HepG2 (cell line): Measurements from ENCODE around the gene NDUFS1. TPM values are rescaled to one million over a fixed set of nuclear protein-coding genes. Genes with fewer than 3 reads are reported as not detected.

ENCODE experiments used
- ATAC-seq: fragments of 200-7000 bp; cut with Tn5 transposase; 3 replicates; pipeline ENCODE4 v1.9.1; 2020; ENCODE audit warnings: mild to moderate bottlenecking, moderate library complexity
- BruUV-seq: library from RNA; stranded (reverse); fragments of 400-500 nt; replicated peaks from 2 replicates; lab custom pipeline; 2021; lab: Mats Ljungman, UMichigan
- CTCF ChIA-PET: fragments of 300-600 bp; formaldehyde crosslinking; extraction: SDS; loops from one replicate; lab custom pipeline; 2021; ENCODE audit warnings: low total read pairs, inconsistent platforms, low intra/inter-chr PET ratio; lab: Yijun Ruan, JAX
- POLR2A ChIA-PET: fragments of 350-600 bp; sonication (Branson Sonifier 250); formaldehyde crosslinking; loops from one replicate; lab custom pipeline; 2020; ENCODE audit warnings: antibody characterized with exemption, inconsistent platforms; lab: Yijun Ruan, JAX
- DNase-seq: peaks from one replicate; pipeline ENCODE4 v3.0.0-alpha.2; 2015; ENCODE audit warnings: low spot score
- FAIRE-seq: peaks from 3 replicates; lab custom pipeline; 2011; peaks lifted over from hg19 to GRCh38; lab: Jason Lieb, UNC
- H2AFZ ChIP-seq: one replicate; pipeline ENCODE4 v1.6.1; 2011; ENCODE audit warnings: low read length, inconsistent platforms
- H3K27ac ChIP-seq: fragments of 300-600 bp; 3 replicates; pipeline ENCODE4 v1.8.0; 2011; ENCODE audit warnings: mixed run types, mild to moderate bottlenecking, mixed read lengths, low read length, inconsistent platforms; ENCODE audit not compliant: insufficient read depth; ENCODE audit errors: extremely low read length
- H3K27me3 ChIP-seq, 2 experiments: fragments of 200-600 bp in 1 of 2; 2 replicates in 1 of 2; 3 replicates in 1 of 2; pipeline versions ENCODE4 v1.6.0 to v1.8.0; 2011; ENCODE audit warnings: low read length in 2 of 2, mild to moderate bottlenecking in 2 of 2, moderate library complexity in 2 of 2, inconsistent platforms in 1 of 2; ENCODE audit not compliant: insufficient read depth in 2 of 2, control insufficient read depth in 1 of 2
- H3K36me3 ChIP-seq, 2 experiments: fragments of 200-600 bp in 1 of 2; replicated peaks in 1 of 2; 2 replicates in 1 of 2; 3 replicates in 1 of 2; pipeline versions ENCODE4 v1.5.1 to v1.8.0; 2011; ENCODE audit warnings: low read length in 2 of 2, inconsistent platforms in 1 of 2; ENCODE audit not compliant: insufficient read depth in 2 of 2, control insufficient read depth in 1 of 2
- H3K4me1 ChIP-seq: 2 replicates; pipeline ENCODE4 v1.5.1; 2012; ENCODE audit warnings: low read length, inconsistent platforms; ENCODE audit not compliant: insufficient read depth
- H3K4me2 ChIP-seq: 2 replicates; pipeline ENCODE4 v1.6.0; 2011; ENCODE audit warnings: low read depth, low read length, inconsistent platforms
- H3K4me3 ChIP-seq, 3 experiments: fragments of 200-600 bp in 1 of 3; sonication (generic), shearing (Covaris generic) in 1 of 3; replicated peaks in 1 of 3; 2 replicates each; pipeline ENCODE4 v1.5.1; 2011 to 2016; ENCODE audit warnings: low read length in 3 of 3, inconsistent platforms in 2 of 3, low read depth in 2 of 3, mild to moderate bottlenecking in 2 of 3, control low read depth in 1 of 3, mixed read lengths in 1 of 3; ENCODE audit not compliant: insufficient read depth in 1 of 3
- H3K79me2 ChIP-seq: one replicate; pipeline ENCODE4 v1.6.1; 2011; ENCODE audit warnings: low read length, inconsistent platforms; ENCODE audit not compliant: insufficient read depth
- H3K9ac ChIP-seq: 2 replicates; pipeline ENCODE4 v1.6.0; 2011; ENCODE audit warnings: mild to moderate bottlenecking, low read depth, low read length, inconsistent platforms; ENCODE audit not compliant: insufficient read depth
- H3K9me3 ChIP-seq: 2 replicates; pipeline ENCODE4 v1.5.1; 2012; ENCODE audit warnings: mild to moderate bottlenecking, low read length
- H4K20me1 ChIP-seq: 2 replicates; pipeline ENCODE4 v1.6.0; 2011; ENCODE audit warnings: inconsistent platforms, mild to moderate bottlenecking, low read length, moderate library complexity; ENCODE audit not compliant: insufficient read depth
- ATF1 ChIP-seq: IDR thresholded peaks from 2 replicates; pipeline ENCODE4 v1.6.1; 2016; ENCODE audit warnings: mild to moderate bottlenecking, control low read depth
- FOXK2 ChIP-seq: fragments of 450-650 bp; IDR thresholded peaks from 2 replicates; pipeline ENCODE4 v1.6.1; 2016
- KDM1A ChIP-seq: IDR thresholded peaks from 2 replicates; pipeline ENCODE4 v1.6.1; 2016; ENCODE audit warnings: missing compliant biosample characterization
- KDM4B ChIP-seq: sonication (generic); formaldehyde crosslinking; IDR thresholded peaks from 2 replicates; pipeline ENCODE4 v1.4.0; 2020; ENCODE audit warnings: missing genetic modification reagents
- SCMH1 ChIP-seq: sonication (generic); formaldehyde crosslinking; IDR thresholded peaks from 2 replicates; pipeline ENCODE4 v1.9.0; 2021; ENCODE audit warnings: missing genetic modification reagents, mild to moderate bottlenecking, borderline replicate concordance
- THYN1 ChIP-seq: sonication (generic); formaldehyde crosslinking; IDR thresholded peaks from 2 replicates; pipeline ENCODE4 v1.8.1; 2023; ENCODE audit warnings: low read depth, mild to moderate bottlenecking, moderate library complexity, missing genetic modification reagents, borderline replicate concordance
- TOE1 ChIP-seq: sonication (generic); formaldehyde crosslinking; IDR thresholded peaks from 2 replicates; pipeline ENCODE4 v1.4.0; 2020; ENCODE audit warnings: mild to moderate bottlenecking, missing genetic modification reagents
- ZBTB7A ChIP-seq: sonication (generic); formaldehyde crosslinking; IDR thresholded peaks from 2 replicates; pipeline ENCODE4 v1.8.0; 2022; ENCODE audit warnings: mild to moderate bottlenecking, missing genetic modification reagents
- ZNF136 ChIP-seq: sonication (generic); formaldehyde crosslinking; IDR thresholded peaks from 2 replicates; pipeline ENCODE4 v1.8.1; 2022; ENCODE audit warnings: low read depth, mild to moderate bottlenecking, moderate library complexity, missing genetic modification reagents
- ZNF709 ChIP-seq: sonication (generic); formaldehyde crosslinking; IDR thresholded peaks from 2 replicates; pipeline ENCODE4 v1.5.0; 2020; ENCODE audit warnings: mild to moderate bottlenecking, missing genetic modification reagents
- ZNF841 ChIP-seq: sonication (generic); formaldehyde crosslinking; IDR thresholded peaks from 2 replicates; pipeline ENCODE4 v1.8.1; 2023; ENCODE audit warnings: missing genetic modification reagents, borderline replicate concordance
- WGBS: methylation state at CpG from one replicate; pipeline ENCODE4 v1.1.6; 2017; ENCODE audit warnings: low lambda C conversion rate; 5-methylcytosine and 5-hydroxymethylcytosine counted together
- in situ Hi-C: cut with HindIII; loops from 2 replicates; pipeline ENCODE4 v1.10.0; 2017; ENCODE audit warnings: low pct_unique_long_range_greater_than_20kb; ENCODE audit not compliant: extremely low pct_ligation_motif_present
- intact Hi-C: fragments of 100-400 bp; cut with micrococcal nuclease; formaldehyde crosslinking; loops from one replicate; pipeline ENCODE4 v1.10.0; 2022; ENCODE audit not compliant: unreplicated experiment
- polyA plus RNA-seq, 8 experiments: library from polyadenylated mRNA; depleted of rRNA in 3 of 8; stranded (reverse) in 7 of 8; unstranded in 1 of 8; fragments of >200 nt; fragmentation: Illumina TruSeq in 4 of 8; extraction: Trizol in 4 of 8; gene quantifications; 2 replicates each; pipeline versions ENCODE4 v1.2.1 to v1.2.3, GENCODE V29; 2011 to 2016; ENCODE audit warnings: low read depth in 4 of 8, missing spikeins in 1 of 8, mixed read lengths in 1 of 8; ENCODE audit not compliant: insufficient read depth in 1 of 8
- total RNA-seq, 5 experiments: library from RNA; depleted of rRNA; stranded (reverse); fragments of >200 nt; fragmentation: Illumina TruSeq; extraction: Trizol; gene quantifications; 2 replicates each; pipeline ENCODE4 v1.2.3, GENCODE V29; 2016; ENCODE audit warnings: low read depth in 1 of 5
- TF ChIP-seq, protein P1 (sequence below): IDR thresholded peaks from 2 replicates; pipeline ENCODE4 v1.6.1; 2016; ENCODE audit warnings: low read depth, missing genetic modification reagents, missing compliant biosample characterization
- TF ChIP-seq, protein P2 (sequence below): sonication (generic); formaldehyde crosslinking; IDR thresholded peaks from 2 replicates; pipeline ENCODE4 v1.4.0; 2020; ENCODE audit warnings: missing genetic modification reagents, borderline replicate concordance
- TF ChIP-seq, protein P3 (sequence below): IDR thresholded peaks from 2 replicates; pipeline ENCODE4 v1.6.1; 2016; ENCODE audit warnings: low read depth, control low read depth
- TF ChIP-seq, protein P4 (sequence below): sonication (generic); formaldehyde crosslinking; IDR thresholded peaks from 2 replicates; pipeline ENCODE4 v1.8.1; 2023; ENCODE audit warnings: mild to moderate bottlenecking, missing genetic modification reagents

NDUFS1 gene
- total and polyA plus RNA-seq, 2 of the 13 experiments (the other 11 are each of a cell fraction or from before 2014, with no cell fraction given), result 139 to 242 TPM

DNA sequence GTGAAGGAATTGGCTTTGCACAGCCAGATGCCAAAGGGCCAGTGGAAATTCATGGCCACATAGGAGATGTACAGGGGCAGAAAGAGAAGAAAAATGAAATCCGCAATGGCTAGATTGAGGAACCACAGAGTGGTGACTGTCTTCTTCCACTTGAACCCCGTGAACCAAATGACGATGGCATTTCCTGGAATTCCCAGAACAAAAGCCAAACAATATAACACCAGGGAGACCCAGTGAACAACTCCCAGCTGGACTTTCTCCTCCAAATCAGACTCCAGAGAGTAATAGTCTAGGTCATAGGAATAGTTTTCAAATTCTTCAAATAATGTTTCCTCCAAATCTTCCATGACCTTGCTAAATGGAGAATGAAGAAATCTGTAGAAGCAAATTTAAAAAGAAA lies 17.7 kb upstream of the NDUFS1 start (continued):
- TF ChIP-seq, protein P1, sequence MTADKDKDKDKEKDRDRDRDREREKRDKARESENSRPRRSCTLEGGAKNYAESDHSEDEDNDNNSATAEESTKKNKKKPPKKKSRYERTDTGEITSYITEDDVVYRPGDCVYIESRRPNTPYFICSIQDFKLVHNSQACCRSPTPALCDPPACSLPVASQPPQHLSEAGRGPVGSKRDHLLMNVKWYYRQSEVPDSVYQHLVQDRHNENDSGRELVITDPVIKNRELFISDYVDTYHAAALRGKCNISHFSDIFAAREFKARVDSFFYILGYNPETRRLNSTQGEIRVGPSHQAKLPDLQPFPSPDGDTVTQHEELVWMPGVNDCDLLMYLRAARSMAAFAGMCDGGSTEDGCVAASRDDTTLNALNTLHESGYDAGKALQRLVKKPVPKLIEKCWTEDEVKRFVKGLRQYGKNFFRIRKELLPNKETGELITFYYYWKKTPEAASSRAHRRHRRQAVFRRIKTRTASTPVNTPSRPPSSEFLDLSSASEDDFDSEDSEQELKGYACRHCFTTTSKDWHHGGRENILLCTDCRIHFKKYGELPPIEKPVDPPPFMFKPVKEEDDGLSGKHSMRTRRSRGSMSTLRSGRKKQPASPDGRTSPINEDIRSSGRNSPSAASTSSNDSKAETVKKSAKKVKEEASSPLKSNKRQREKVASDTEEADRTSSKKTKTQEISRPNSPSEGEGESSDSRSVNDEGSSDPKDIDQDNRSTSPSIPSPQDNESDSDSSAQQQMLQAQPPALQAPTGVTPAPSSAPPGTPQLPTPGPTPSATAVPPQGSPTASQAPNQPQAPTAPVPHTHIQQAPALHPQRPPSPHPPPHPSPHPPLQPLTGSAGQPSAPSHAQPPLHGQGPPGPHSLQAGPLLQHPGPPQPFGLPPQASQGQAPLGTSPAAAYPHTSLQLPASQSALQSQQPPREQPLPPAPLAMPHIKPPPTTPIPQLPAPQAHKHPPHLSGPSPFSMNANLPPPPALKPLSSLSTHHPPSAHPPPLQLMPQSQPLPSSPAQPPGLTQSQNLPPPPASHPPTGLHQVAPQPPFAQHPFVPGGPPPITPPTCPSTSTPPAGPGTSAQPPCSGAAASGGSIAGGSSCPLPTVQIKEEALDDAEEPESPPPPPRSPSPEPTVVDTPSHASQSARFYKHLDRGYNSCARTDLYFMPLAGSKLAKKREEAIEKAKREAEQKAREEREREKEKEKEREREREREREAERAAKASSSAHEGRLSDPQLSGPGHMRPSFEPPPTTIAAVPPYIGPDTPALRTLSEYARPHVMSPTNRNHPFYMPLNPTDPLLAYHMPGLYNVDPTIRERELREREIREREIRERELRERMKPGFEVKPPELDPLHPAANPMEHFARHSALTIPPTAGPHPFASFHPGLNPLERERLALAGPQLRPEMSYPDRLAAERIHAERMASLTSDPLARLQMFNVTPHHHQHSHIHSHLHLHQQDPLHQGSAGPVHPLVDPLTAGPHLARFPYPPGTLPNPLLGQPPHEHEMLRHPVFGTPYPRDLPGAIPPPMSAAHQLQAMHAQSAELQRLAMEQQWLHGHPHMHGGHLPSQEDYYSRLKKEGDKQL (CRISPR knock-in tag), result no peak
- no peak for TF ChIP-seq SCMH1
- TF ChIP-seq ATF1 (CRISPR knock-in tag), result no peak
- TF ChIP-seq THYN1 (CRISPR knock-in tag), result no peak

DNA sequence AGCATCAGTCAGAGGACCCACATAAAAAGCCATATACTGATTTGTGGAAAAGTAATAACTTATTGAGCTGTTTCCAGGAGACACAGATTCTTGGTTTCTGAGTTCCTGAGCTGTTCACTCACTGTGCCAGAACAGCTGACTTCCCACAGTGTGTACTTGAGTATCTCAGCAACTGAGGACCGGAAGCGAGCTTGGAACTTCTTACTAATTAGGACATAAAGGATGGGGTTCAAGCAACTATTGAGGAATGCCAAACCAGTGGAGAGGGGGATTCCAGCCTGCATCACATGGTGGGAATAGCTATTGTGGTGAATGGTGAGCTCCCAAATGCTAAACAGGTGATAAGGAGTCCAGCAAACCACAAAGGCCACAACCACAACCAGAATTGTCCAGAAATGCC lies 16.9 kb upstream of the NDUFS1 start:
- 6% methylated on average over 2 of the region's 2 CpGs for WGBS
- in situ Hi-C loops, result no loop called here
- H3K4me2 ChIP-seq, result no peak overlapping the region
- BruUV-seq, result no TSS peak
- H3K27ac ChIP-seq, result no peak overlapping the region
- DNase-seq (no peak), ATAC-seq (no peak), FAIRE-seq (no peak)
- peaks cover 0 to 6% of the 10 kb centered on the region in 2 experiments; a peak in 3 of 5 replicates for H3K27me3 ChIP-seq
- H4K20me1 ChIP-seq, result no peaks in the 10 kb centered on the region
- intact Hi-C loops, result no loop called here
- no peak overlapping the region for H3K4me3 ChIP-seq
- no peak overlapping the region for H3K9ac ChIP-seq
- POLR2A ChIA-PET, result no interaction called here
- CTCF ChIA-PET, result no interaction called here
- no peaks in the 10 kb centered on the region for H3K36me3 ChIP-seq
- TF ChIP-seq KDM1A (CRISPR knock-in tag) (no peak), TOE1 (CRISPR knock-in tag) (no peak), KDM4B (CRISPR knock-in tag) (no peak), ZNF709 (CRISPR knock-in tag) (no peak), ZNF136 (CRISPR knock-in tag) (no peak), ZBTB7A (CRISPR knock-in tag) (no peak), ZNF841 (CRISPR knock-in tag) (no peak), FOXK2 (no peak)
- TF ChIP-seq, protein P2, sequence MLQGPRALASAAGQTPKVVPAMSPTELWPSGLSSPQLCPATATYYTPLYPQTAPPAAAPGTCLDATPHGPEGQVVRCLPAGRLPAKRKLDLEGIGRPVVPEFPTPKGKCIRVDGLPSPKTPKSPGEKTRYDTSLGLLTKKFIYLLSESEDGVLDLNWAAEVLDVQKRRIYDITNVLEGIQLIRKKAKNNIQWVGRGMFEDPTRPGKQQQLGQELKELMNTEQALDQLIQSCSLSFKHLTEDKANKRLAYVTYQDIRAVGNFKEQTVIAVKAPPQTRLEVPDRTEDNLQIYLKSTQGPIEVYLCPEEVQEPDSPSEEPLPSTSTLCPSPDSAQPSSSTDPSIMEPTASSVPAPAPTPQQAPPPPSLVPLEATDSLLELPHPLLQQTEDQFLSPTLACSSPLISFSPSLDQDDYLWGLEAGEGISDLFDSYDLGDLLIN (CRISPR knock-in tag), result no peak
- TF ChIP-seq, protein P3, sequence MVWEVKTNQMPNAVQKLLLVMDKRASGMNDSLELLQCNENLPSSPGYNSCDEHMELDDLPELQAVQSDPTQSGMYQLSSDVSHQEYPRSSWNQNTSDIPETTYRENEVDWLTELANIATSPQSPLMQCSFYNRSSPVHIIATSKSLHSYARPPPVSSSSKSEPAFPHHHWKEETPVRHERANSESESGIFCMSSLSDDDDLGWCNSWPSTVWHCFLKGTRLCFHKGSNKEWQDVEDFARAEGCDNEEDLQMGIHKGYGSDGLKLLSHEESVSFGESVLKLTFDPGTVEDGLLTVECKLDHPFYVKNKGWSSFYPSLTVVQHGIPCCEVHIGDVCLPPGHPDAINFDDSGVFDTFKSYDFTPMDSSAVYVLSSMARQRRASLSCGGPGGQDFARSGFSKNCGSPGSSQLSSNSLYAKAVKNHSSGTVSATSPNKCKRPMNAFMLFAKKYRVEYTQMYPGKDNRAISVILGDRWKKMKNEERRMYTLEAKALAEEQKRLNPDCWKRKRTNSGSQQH, result no peak
- TF ChIP-seq, protein P4, sequence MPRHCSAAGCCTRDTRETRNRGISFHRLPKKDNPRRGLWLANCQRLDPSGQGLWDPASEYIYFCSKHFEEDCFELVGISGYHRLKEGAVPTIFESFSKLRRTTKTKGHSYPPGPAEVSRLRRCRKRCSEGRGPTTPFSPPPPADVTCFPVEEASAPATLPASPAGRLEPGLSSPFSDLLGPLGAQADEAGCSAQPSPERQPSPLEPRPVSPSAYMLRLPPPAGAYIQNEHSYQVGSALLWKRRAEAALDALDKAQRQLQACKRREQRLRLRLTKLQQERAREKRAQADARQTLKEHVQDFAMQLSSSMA (CRISPR knock-in tag), result no peak
- no peak overlapping the region for H2AFZ ChIP-seq
- no peaks in the 10 kb centered on the region for H3K79me2 ChIP-seq
- H3K4me1 ChIP-seq, result no peaks in the 10 kb centered on the region
- no peaks in the 10 kb centered on the region for H3K9me3 ChIP-seq
